ENCODE results near the gene LEFTY1. TPM values are rescaled to one million over a fixed set of nuclear protein-coding genes. Genes with fewer than 3 reads are reported as not detected.

The LEFTY1 gene
- total and polyA plus RNA-seq, 9 of the 15 experiments (the other 6 are each of a cell fraction or from before 2014, with no cell fraction given): 0.07 to 0.24 (median 0.17) TPM; not detected in 5

DNA sequence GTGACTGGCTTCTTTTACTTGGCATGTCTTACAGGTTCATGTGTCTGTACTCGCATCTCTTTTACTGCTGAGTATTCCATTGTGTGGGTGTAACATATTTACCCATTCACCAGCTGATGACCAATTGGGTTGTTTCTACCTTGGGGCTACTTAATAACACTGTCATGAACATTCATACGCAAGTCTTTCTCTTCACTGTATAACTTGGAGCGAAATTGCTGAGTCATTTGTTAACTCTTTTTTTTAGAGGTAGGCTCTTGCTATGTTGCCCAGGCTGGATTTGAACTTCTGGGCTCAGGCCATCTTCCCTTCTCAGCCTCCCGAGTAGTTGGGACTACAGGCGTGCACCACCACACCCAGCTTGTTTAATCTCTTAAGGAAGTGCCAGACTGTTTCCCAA, 28.6 kb upstream of the LEFTY1 start (continued):
- TF ChIP-seq RBM25 (IDR thresholded peaks at IDR 0.05; ENCODE audit: low read depth, low read length, severe bottlenecking) (no peak), NCOA4 (IDR thresholded peaks at IDR 0.05; ENCODE audit: partially characterized antibody) (no peak), BDP1 (IDR thresholded peaks at IDR 0.05; ENCODE audit: insufficient read depth, insufficient read length) (no peak), HSF4 (CRISPR knock-in tag; IDR thresholded peaks at IDR 0.05; ENCODE audit: borderline replicate concordance) (no peak), HNRNPL (IDR thresholded peaks at IDR 0.05; ENCODE audit: low read depth, low read length) (no peak), ETS2 (tag; IDR thresholded peaks at IDR 0.05; ENCODE audit: borderline replicate concordance, poor library complexity, severe bottlenecking) (no peak), TAF1 (IDR thresholded peaks at IDR 0.05; ENCODE audit: control insufficient read depth, extremely low read depth, insufficient read depth, low read length, severe bottlenecking) (no peak), MAFK (IDR thresholded peaks at IDR 0.05; ENCODE audit: low read length) (peak; percentile 91), MAFG (tag; conservative IDR thresholded peaks at IDR 0.05) (peak; percentile 98), ZNF143 (CRISPR knock-in tag; IDR thresholded peaks at IDR 0.05) (no peak), SRSF7 (optimal IDR thresholded peaks at IDR 0.05; ENCODE audit: low read depth, low read length) (no peak), ZNF197 (CRISPR knock-in tag; IDR thresholded peaks at IDR 0.05; ENCODE audit: low read depth) (no peak), SAP30 (IDR thresholded peaks at IDR 0.05; ENCODE audit: borderline replicate concordance, insufficient read depth, low read depth, low read length, poor library complexity, severe bottlenecking) (no peak), CEBPG (CRISPR knock-in tag; IDR thresholded peaks at IDR 0.05) (no peak), CEBPG (tag; conservative IDR thresholded peaks at IDR 0.05 in 1 of 2, IDR thresholded peaks at IDR 0.05 in 1 of 2) (no peak), ILK (tag; IDR thresholded peaks at IDR 0.05; ENCODE audit: borderline replicate concordance, low read depth) (no peak), TCF7 (IDR thresholded peaks at IDR 0.05; ENCODE audit: borderline replicate concordance) (no peak), SIRT6 (IDR thresholded peaks at IDR 0.05; ENCODE audit: low read depth, low read length) (no peak), C11orf30 (IDR thresholded peaks at IDR 0.05; ENCODE audit: low read depth) (peak; percentile 95)
- TF ChIP-seq, protein P1, sequence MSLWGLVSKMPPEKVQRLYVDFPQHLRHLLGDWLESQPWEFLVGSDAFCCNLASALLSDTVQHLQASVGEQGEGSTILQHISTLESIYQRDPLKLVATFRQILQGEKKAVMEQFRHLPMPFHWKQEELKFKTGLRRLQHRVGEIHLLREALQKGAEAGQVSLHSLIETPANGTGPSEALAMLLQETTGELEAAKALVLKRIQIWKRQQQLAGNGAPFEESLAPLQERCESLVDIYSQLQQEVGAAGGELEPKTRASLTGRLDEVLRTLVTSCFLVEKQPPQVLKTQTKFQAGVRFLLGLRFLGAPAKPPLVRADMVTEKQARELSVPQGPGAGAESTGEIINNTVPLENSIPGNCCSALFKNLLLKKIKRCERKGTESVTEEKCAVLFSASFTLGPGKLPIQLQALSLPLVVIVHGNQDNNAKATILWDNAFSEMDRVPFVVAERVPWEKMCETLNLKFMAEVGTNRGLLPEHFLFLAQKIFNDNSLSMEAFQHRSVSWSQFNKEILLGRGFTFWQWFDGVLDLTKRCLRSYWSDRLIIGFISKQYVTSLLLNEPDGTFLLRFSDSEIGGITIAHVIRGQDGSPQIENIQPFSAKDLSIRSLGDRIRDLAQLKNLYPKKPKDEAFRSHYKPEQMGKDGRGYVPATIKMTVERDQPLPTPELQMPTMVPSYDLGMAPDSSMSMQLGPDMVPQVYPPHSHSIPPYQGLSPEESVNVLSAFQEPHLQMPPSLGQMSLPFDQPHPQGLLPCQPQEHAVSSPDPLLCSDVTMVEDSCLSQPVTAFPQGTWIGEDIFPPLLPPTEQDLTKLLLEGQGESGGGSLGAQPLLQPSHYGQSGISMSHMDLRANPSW (CRISPR knock-in tag; IDR thresholded peaks at IDR 0.05): no peak
- TF ChIP-seq, protein P2, sequence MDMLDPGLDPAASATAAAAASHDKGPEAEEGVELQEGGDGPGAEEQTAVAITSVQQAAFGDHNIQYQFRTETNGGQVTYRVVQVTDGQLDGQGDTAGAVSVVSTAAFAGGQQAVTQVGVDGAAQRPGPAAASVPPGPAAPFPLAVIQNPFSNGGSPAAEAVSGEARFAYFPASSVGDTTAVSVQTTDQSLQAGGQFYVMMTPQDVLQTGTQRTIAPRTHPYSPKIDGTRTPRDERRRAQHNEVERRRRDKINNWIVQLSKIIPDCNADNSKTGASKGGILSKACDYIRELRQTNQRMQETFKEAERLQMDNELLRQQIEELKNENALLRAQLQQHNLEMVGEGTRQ (CRISPR knock-in tag; IDR thresholded peaks at IDR 0.05): no peak
- TF ChIP-seq, protein P3, sequence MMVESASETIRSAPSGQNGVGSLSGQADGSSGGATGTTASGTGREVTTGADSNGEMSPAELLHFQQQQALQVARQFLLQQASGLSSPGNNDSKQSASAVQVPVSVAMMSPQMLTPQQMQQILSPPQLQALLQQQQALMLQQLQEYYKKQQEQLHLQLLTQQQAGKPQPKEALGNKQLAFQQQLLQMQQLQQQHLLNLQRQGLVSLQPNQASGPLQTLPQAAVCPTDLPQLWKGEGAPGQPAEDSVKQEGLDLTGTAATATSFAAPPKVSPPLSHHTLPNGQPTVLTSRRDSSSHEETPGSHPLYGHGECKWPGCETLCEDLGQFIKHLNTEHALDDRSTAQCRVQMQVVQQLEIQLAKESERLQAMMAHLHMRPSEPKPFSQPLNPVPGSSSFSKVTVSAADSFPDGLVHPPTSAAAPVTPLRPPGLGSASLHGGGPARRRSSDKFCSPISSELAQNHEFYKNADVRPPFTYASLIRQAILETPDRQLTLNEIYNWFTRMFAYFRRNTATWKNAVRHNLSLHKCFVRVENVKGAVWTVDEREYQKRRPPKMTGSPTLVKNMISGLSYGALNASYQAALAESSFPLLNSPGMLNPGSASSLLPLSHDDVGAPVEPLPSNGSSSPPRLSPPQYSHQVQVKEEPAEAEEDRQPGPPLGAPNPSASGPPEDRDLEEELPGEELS (CRISPR knock-in tag; IDR thresholded peaks at IDR 0.05; ENCODE audit: borderline replicate concordance): no peak

Measured in K562 (cell line).